ENCODE results near the gene AAK1.

DNA sequence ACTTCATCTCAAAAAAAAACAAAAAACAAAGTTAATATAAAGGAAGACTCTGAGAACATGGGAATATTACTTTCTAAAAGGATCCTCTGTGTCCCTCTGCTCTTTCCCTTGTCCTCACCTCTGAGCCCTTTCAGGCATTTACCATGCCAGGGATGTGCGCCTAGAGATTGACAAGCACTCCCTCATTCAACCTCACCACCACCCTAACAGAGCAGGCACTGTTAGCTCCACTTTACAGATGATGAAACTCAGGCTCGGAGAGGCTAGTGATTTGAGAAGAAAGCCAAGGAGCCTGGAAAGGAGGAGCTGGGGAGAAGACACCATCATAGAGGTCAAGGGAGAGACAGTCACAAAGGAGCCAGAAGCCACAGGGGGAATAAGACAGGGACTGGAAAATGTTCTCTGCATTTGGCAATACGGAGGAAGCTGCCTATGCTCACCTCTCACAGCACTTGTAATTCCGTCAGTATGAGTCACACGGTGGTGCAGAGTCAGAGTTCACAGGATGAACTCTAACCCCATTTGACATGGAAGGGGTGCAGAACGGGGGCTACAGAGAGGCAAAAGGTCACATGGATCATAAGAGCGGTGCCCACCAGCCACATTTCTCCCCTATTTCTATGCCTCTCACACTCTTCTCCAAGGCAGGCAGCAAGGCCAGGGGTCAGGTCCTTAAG lies 104.5 kb downstream of the AAK1 start:
- TF ChIP-seq, protein P1, sequence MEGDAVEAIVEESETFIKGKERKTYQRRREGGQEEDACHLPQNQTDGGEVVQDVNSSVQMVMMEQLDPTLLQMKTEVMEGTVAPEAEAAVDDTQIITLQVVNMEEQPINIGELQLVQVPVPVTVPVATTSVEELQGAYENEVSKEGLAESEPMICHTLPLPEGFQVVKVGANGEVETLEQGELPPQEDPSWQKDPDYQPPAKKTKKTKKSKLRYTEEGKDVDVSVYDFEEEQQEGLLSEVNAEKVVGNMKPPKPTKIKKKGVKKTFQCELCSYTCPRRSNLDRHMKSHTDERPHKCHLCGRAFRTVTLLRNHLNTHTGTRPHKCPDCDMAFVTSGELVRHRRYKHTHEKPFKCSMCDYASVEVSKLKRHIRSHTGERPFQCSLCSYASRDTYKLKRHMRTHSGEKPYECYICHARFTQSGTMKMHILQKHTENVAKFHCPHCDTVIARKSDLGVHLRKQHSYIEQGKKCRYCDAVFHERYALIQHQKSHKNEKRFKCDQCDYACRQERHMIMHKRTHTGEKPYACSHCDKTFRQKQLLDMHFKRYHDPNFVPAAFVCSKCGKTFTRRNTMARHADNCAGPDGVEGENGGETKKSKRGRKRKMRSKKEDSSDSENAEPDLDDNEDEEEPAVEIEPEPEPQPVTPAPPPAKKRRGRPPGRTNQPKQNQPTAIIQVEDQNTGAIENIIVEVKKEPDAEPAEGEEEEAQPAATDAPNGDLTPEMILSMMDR (IDR thresholded peaks at IDR 0.05; ENCODE audit: low read depth, low read length) = no peak
- no peak for TF ChIP-seq EZH2phosphoT487 (IDR thresholded peaks at IDR 0.05; ENCODE audit: low read depth)

All from OCI-LY3 (cell line).